VCaP (cell line): Measurements from ENCODE around the gene NEUROD2.

ENCODE experiments used
- H3K27ac ChIP-seq: fragments of 450-650 bp; 2 replicates; pipeline ENCODE4 v1.5.1; 2017
- TF ChIP-seq, protein P1 (sequence below): fragments of 450-650 bp; conservative IDR thresholded peaks from 2 replicates; pipeline ENCODE4 v1.5.1; 2017; ENCODE audit warnings: mild to moderate bottlenecking, moderate library complexity

Gene NEUROD2

DNA sequence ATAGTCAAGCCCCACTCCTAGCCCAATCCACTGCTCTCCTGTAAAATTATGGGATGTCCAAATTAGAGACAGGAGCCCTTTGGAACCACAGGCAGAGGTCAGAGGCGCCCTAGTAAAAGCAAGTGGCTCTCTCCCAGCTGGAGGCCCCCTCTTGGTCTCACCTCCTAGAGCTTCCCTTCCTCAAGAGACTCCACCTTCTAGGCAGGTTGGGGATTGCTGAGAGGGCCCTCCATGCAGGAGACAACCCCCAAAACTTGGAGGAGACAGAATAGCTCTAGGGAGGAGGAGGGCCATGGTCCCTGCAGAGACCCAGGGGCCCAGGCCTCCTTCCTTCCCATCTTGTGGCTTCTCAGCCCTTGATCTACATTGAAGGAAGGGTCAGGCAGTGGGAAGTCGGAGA lies 29.4 kb downstream of the NEUROD2 start:
- H3K27ac ChIP-seq = no peak overlapping the region
- TF ChIP-seq, protein P1, sequence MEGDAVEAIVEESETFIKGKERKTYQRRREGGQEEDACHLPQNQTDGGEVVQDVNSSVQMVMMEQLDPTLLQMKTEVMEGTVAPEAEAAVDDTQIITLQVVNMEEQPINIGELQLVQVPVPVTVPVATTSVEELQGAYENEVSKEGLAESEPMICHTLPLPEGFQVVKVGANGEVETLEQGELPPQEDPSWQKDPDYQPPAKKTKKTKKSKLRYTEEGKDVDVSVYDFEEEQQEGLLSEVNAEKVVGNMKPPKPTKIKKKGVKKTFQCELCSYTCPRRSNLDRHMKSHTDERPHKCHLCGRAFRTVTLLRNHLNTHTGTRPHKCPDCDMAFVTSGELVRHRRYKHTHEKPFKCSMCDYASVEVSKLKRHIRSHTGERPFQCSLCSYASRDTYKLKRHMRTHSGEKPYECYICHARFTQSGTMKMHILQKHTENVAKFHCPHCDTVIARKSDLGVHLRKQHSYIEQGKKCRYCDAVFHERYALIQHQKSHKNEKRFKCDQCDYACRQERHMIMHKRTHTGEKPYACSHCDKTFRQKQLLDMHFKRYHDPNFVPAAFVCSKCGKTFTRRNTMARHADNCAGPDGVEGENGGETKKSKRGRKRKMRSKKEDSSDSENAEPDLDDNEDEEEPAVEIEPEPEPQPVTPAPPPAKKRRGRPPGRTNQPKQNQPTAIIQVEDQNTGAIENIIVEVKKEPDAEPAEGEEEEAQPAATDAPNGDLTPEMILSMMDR = no peak

DNA sequence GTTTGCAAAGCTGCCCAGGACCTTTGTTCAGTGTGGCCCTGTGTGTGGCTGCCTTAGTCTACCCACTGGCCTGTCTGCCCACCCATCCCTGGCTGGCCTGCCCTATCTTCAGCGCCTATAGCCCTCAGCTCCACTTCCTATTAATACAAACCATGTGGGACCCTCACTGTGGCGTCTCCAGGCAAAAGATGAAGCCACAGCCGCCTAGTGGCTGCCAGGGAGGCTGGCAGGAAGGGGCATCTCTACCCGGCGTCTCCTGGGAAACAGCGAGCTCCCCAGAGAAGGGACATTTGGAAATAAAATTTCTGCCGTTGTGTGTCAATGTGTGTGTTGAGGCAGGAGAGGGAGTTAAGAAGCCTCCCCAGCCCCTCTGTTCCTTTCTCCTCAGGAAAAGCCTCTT lies 31.5 kb downstream of the NEUROD2 start:
- no peak overlapping the region for H3K27ac ChIP-seq
- TF ChIP-seq, protein P1 = peak; percentile 72

DNA sequence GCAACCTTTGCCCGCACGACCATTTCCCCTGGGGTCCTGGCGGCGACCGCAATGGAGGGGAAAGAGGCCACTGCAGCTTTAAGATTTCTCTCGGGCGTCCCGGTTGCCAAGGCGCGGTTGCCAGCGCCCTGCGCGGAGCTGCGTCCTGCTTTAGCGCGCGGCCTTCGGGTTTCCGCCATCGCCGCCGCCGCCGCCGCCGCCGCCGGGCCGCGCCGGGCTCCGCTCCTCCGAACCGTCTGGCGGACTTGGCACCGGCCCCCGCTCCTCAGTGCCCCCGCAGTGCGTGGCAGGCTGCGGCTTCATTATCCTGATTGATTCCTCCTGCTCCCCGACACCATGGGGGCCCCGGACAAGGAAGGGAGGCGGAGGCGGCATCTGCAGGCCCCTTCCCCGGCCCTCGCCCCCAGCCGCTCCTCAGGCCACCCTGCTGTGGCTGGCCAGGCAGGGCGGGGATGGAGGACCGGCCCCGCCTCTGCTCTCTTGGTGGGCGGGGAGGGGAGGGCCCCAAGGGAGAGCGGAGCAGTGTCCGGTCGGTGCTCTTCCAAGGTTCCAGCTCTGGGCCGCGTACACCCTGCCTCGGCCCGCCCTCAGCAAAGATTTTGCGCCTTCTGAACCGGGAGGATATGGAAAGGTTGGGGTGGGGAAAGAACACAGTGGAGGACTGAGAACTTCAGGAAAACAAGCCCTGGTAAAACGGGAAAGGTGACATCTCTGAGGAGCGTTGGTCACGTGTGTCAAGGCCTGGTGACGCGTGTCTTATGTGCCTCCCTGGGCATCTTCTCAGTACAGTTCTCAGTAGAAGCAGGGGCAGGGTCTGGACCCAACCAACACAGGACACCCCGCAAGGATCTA lies 34.0 kb downstream of the NEUROD2 start:
- TF ChIP-seq, protein P1 = no peak
- H3K27ac ChIP-seq = peak overlapping the region; percentile 95

DNA sequence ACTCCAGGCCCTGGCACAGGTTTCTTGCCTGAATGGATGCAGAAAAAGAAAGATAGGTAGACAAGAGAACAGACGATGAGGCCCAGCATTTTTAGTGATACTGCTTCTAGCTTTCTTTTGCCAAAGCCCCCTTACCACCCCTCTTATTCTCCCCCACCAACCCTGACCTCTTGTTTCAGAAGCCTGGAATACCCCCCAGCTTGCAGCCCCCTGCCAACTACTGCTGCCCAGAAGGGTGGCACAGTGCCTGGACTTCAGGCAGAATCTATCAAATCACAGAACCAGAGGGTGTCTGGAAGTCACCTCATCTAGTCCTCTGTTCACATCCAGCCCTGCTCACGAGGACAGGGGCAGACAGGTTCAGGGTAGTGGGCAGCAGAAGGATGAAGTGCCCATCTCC lies 35.6 kb downstream of the NEUROD2 start:
- TF ChIP-seq, protein P1 = no peak
- no peak overlapping the region for H3K27ac ChIP-seq

DNA sequence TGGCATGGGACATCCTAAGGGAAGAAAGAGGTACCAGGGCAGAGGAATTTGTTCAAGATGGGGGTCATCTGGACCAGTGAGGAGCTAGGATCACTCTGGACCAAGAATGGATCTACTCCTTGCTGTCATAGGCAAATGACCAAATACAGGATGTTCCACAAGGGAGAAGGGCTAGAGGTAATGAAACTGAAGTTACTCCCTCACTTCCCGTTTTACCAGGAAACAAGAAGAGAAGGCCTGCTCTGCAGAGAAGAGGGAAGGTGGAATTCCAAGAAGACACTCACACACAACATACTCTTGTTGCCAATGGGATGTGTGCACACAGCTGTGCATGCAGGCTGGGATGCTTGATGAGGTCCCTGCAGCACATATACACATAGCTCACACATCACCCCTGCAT lies 38.6 kb downstream of the NEUROD2 start:
- no peak overlapping the region for H3K27ac ChIP-seq
- TF ChIP-seq, protein P1 = no peak

DNA sequence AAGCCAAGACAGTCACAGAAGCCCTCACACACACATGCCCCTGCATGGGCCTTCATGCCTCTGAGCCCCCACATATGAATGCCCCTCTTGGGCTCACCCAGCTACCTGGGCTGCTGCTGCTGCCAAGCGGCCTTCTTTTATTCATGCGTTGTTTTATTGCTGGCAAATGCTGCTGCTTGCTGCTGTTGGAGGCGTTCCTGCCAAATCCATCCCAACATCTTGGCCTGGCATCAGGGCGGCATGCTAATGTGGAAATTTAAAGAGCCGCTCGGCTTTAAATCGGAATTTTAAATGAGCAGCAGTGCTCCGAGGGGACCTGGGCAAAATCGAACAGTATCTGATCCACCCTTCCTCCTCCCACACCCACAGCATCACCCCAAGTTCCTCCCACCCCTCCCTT lies 39.0 kb downstream of the NEUROD2 start:
- H3K27ac ChIP-seq = no peak overlapping the region
- TF ChIP-seq, protein P1 = no peak

DNA sequence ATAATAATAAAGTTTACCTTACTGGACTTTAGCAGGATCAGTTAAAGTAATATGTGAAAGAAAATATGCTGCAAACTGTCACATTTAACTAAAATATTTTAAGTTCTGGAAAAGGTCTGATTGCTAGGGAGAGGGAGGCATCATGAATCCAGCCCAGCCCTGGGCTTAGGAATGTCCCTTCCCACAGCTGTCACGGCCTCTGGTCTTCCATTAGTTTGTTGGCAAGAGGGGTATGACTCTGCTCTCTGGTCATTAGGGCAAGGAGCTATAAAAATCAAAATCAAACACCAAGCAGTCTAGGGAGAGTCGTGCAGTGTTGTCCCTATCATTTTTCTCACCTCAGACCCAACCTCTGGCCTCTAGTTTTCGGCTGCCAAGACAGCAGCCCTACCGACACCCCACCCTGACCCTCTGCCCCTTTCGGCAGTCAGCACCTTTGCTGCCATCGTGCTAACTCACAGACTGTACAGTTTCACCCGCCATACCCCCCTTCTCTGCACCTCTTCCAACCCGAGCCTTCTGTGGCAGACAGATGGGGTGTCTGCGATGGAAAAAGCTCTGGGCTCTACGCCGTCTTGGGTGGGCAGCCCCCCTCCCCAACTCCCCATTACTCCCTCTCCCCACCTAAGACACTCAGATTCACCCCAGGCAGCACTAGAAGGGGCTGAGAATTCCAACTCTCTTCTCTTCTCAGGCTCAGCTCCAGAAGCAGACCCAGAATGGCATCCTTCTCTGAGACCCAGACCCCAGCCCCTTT lies 41.4 kb downstream of the NEUROD2 start:
- TF ChIP-seq, protein P1 = no peak
- H3K27ac ChIP-seq = no peak overlapping the region
